ENCODE measurements around the gene FBXW8.

The FBXW8 gene

DNA sequence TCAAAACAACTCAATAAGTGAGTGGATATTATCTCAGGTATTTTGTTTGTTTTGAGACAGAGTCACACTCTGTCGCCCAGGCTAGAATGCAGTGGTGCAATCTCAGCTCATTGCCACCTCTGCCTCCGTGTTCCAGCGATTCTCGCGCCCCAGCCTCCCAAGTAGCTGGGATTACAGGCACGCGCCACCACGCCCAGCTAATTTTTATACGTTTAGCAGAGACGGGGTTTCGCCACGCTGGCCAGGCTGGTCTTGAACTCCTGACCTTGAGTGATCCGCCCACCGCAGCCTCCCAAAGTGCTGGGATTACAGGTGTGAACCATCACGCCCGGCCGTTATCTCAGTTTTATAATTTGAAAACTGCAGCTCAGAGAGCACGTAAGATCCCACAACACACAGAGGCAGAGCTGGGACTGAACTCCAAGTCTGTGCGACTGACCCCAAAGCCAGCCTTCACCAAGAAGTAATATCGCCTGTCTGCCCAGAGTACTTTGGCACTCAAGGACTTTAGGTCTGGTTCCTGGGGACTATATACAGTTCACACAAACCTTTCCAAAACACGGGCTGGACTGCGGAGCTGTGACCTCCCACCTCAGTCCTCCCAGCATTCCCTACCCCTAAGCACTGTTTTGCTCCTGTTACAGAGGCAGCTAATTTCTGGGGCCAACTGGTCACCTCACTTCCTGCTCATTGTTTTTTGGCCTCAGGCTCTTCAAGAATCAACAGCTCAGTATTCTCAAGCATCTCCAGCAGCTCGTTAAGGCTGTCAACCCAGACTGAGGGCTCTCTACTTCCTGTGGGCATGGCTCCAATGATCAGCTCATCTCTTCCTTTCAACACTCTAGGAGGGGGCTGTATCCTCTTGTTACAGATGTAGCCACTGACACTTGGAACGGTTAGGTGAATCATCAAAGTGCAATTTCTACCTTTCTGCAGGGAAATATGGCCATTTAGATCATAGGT is 165.9 kb downstream of the FBXW8 start:
- DNase-seq (ENCODE audit: low spot score), result no peak

GRCh38 chr12:117079487-117079886 is 168.7 kb downstream of the FBXW8 start:
- no peak for DNase-seq (ENCODE audit: low spot score)

DNA sequence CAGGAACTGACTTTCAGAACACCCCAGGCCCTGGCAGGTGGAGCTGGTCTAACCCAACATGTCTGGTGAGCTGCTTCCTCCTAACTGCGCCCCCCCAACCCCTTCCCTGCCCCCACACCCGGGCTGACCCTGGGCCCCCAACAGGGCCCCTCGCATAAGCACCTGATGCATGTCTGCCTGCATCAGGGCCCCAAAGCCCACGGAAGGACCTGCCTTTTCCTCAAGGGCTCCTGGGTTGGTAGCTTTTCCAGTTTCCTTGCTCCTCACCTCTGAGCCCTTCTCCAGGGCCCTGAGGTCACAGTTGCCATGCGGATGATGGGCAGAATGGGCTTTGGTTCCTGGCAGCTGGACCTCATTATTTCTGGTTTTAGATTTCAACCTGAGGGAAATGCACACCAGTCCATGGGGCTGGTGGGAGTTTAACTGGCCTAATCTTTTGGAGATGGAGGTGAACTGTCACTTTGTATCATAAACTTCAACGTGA is 170.0 kb downstream of the FBXW8 start:
- no peak for DNase-seq (ENCODE audit: low spot score)

All from hematopoietic multipotent progenitor cell treated with erythropoietin and hydrocortisone succinate and interleukin-3 and kit ligand, for 17 days (in vitro differentiated cells).